ENCODE measurements around the gene DNLZ.

Gene DNLZ

GRCh38 chr9:136336881-136337280 lies 26.7 kb downstream of the DNLZ start:
- peaks cover 74% of the 10 kb centered on the region for H3K36me3 ChIP-seq (ENCODE audit: insufficient read depth, insufficient read length, low read length)

GRCh38 chr9:136336156-136336870 lies 27.2 kb downstream of the DNLZ start:
- peaks cover 26% of the 10 kb centered on the region for H3K4me1 ChIP-seq (ENCODE audit: insufficient read depth, insufficient read length)
- no peak for DNase-seq (ENCODE audit: low read depth, low spot score)
- H3K4me3 ChIP-seq (ENCODE audit: insufficient read length, low read depth), result no peak overlapping the region
- H3K27me3 ChIP-seq (ENCODE audit: insufficient read depth, insufficient read length), result no peaks in the 10 kb centered on the region
- no peak overlapping the region for H3K9ac ChIP-seq (ENCODE audit: insufficient read length, low read depth)
- peaks cover 69% of the 10 kb centered on the region for H3K36me3 ChIP-seq (ENCODE audit: insufficient read depth, insufficient read length, low read length)
- TF ChIP-seq YY1 (IDR thresholded peaks at IDR 0.05; ENCODE audit: insufficient read depth, insufficient read length) (no peak), ZNF274 (IDR thresholded peaks at IDR 0.05; ENCODE audit: low read depth, low read length) (no peak), SUZ12 (IDR thresholded peaks at IDR 0.05; ENCODE audit: extremely low read depth, insufficient read depth, insufficient read length) (no peak)
- H3K9me3 ChIP-seq (ENCODE audit: insufficient read depth, low read length), result no peaks in the 10 kb centered on the region

More at GRCh38 chr9:136336881-136337280, 26.7 kb downstream of the DNLZ start:
- Histone ChIP-seq H3K9me3 (ENCODE audit: insufficient read depth, low read length) (no peaks in the 10 kb centered on the region), H3K9ac (ENCODE audit: insufficient read length, low read depth) (no peak overlapping the region), H3K27me3 (ENCODE audit: insufficient read depth, insufficient read length) (no peaks in the 10 kb centered on the region), H3K4me3 (ENCODE audit: insufficient read length, low read depth) (no peak overlapping the region), H3K4me1 (ENCODE audit: insufficient read depth, insufficient read length) (peaks cover 26% of the 10 kb centered on the region)
- TF ChIP-seq SUZ12 (IDR thresholded peaks at IDR 0.05; ENCODE audit: extremely low read depth, insufficient read depth, insufficient read length) (no peak), YY1 (IDR thresholded peaks at IDR 0.05; ENCODE audit: insufficient read depth, insufficient read length) (no peak), ZNF274 (IDR thresholded peaks at IDR 0.05; ENCODE audit: low read depth, low read length) (no peak)
- DNase-seq (ENCODE audit: low read depth, low spot score), result no peak

GRCh38 chr9:136335296-136336155 lies 28.0 kb downstream of the DNLZ start:
- TF ChIP-seq ZNF274 (IDR thresholded peaks at IDR 0.05; ENCODE audit: low read depth, low read length) (no peak), YY1 (IDR thresholded peaks at IDR 0.05; ENCODE audit: insufficient read depth, insufficient read length) (no peak)
- no peaks in the 10 kb centered on the region for H3K27me3 ChIP-seq (ENCODE audit: insufficient read depth, insufficient read length)
- H3K36me3 ChIP-seq (ENCODE audit: insufficient read depth, insufficient read length, low read length), result peaks cover 61% of the 10 kb centered on the region

GRCh38 chr9:136334541-136334940 lies 29.0 kb downstream of the DNLZ start:
- DNase-seq (ENCODE audit: low read depth, low spot score), result no peak
- H3K36me3 ChIP-seq (ENCODE audit: insufficient read depth, insufficient read length, low read length), result peaks cover 51% of the 10 kb centered on the region
- H3K9ac ChIP-seq (ENCODE audit: insufficient read length, low read depth), result no peak overlapping the region
- TF ChIP-seq YY1 (IDR thresholded peaks at IDR 0.05; ENCODE audit: insufficient read depth, insufficient read length) (no peak), SUZ12 (IDR thresholded peaks at IDR 0.05; ENCODE audit: extremely low read depth, insufficient read depth, insufficient read length) (no peak), ZNF274 (IDR thresholded peaks at IDR 0.05; ENCODE audit: low read depth, low read length) (no peak)
- peaks cover 23% of the 10 kb centered on the region for H3K4me1 ChIP-seq (ENCODE audit: insufficient read depth, insufficient read length)
- no peak overlapping the region for H3K4me3 ChIP-seq (ENCODE audit: insufficient read length, low read depth)
- no peaks in the 10 kb centered on the region for H3K9me3 ChIP-seq (ENCODE audit: insufficient read depth, low read length)
- H3K27me3 ChIP-seq (ENCODE audit: insufficient read depth, insufficient read length), result no peaks in the 10 kb centered on the region

More at GRCh38 chr9:136335296-136336155, 28.0 kb downstream of the DNLZ start:
- no peak for DNase-seq (ENCODE audit: low read depth, low spot score)
- H3K9ac ChIP-seq (ENCODE audit: insufficient read length, low read depth), result no peak overlapping the region
- no peak overlapping the region for H3K4me3 ChIP-seq (ENCODE audit: insufficient read length, low read depth)
- peaks cover 24% of the 10 kb centered on the region for H3K4me1 ChIP-seq (ENCODE audit: insufficient read depth, insufficient read length)
- H3K9me3 ChIP-seq (ENCODE audit: insufficient read depth, low read length), result no peaks in the 10 kb centered on the region

GRCh38 chr9:136333486-136333885 lies 30.1 kb downstream of the DNLZ start:
- Histone ChIP-seq H3K9ac (ENCODE audit: insufficient read length, low read depth) (no peak overlapping the region), H3K4me1 (ENCODE audit: insufficient read depth, insufficient read length) (peaks cover 27% of the 10 kb centered on the region), H3K4me3 (ENCODE audit: insufficient read length, low read depth) (no peak overlapping the region), H3K36me3 (ENCODE audit: insufficient read depth, insufficient read length, low read length) (peaks cover 46% of the 10 kb centered on the region), H3K27me3 (ENCODE audit: insufficient read depth, insufficient read length) (no peaks in the 10 kb centered on the region), H3K9me3 (ENCODE audit: insufficient read depth, low read length) (no peaks in the 10 kb centered on the region)
- TF ChIP-seq YY1 (IDR thresholded peaks at IDR 0.05; ENCODE audit: insufficient read depth, insufficient read length) (no peak), ZNF274 (IDR thresholded peaks at IDR 0.05; ENCODE audit: low read depth, low read length) (no peak), SUZ12 (IDR thresholded peaks at IDR 0.05; ENCODE audit: extremely low read depth, insufficient read depth, insufficient read length) (no peak)
- DNase-seq (ENCODE audit: low read depth, low spot score), result no peak

- Histone ChIP-seq H3K4me1 (ENCODE audit: insufficient read depth, insufficient read length) (peaks cover 31% of the 10 kb centered on the region), H3K9ac (ENCODE audit: insufficient read length, low read depth) (peak overlapping the region; percentile 21), H3K36me3 (ENCODE audit: insufficient read depth, insufficient read length, low read length) (peaks cover 41% of the 10 kb centered on the region), H3K4me3 (ENCODE audit: insufficient read length, low read depth) (no peak overlapping the region), H3K9me3 (ENCODE audit: insufficient read depth, low read length) (no peaks in the 10 kb centered on the region), H3K27me3 (ENCODE audit: insufficient read depth, insufficient read length) (no peaks in the 10 kb centered on the region)
- TF ChIP-seq ZNF274 (IDR thresholded peaks at IDR 0.05; ENCODE audit: low read depth, low read length), result no peak
- no peak for TF ChIP-seq SUZ12 (IDR thresholded peaks at IDR 0.05; ENCODE audit: extremely low read depth, insufficient read depth, insufficient read length)
- TF ChIP-seq YY1 (IDR thresholded peaks at IDR 0.05; ENCODE audit: insufficient read depth, insufficient read length), result no peak
- no peak for DNase-seq (ENCODE audit: low read depth, low spot score)
Observed at GRCh38 chr9:136333045-136333444, 30.5 kb downstream of the DNLZ start.

- H3K27me3 ChIP-seq (ENCODE audit: insufficient read depth, insufficient read length), result no peaks in the 10 kb centered on the region
- H3K9ac ChIP-seq (ENCODE audit: insufficient read length, low read depth), result no peak overlapping the region
- H3K36me3 ChIP-seq (ENCODE audit: insufficient read depth, insufficient read length, low read length), result peaks cover 36% of the 10 kb centered on the region
Observed at GRCh38 chr9:136332482-136332983, 31.0 kb downstream of the DNLZ start.

More at GRCh38 chr9:136332482-136332983, 31.0 kb downstream of the DNLZ start:
- H3K4me1 ChIP-seq (ENCODE audit: insufficient read depth, insufficient read length), result peaks cover 33% of the 10 kb centered on the region
- no peaks in the 10 kb centered on the region for H3K9me3 ChIP-seq (ENCODE audit: insufficient read depth, low read length)
- DNase-seq (ENCODE audit: low read depth, low spot score), result no peak
- TF ChIP-seq SUZ12 (IDR thresholded peaks at IDR 0.05; ENCODE audit: extremely low read depth, insufficient read depth, insufficient read length) (no peak), YY1 (IDR thresholded peaks at IDR 0.05; ENCODE audit: insufficient read depth, insufficient read length) (no peak)
- no peak overlapping the region for H3K4me3 ChIP-seq (ENCODE audit: insufficient read length, low read depth)
